Pancreas (tissue), 10 donors: ENCODE results near the gene GLP2R. TPM values are rescaled to one million over a fixed set of nuclear protein-coding genes. Genes with fewer than 3 reads are reported as not detected.

Experiments
- ATAC-seq, 4 donors: fragments of 200-7000 bp; cut with Tn5 transposase; one replicate each; pipeline versions ENCODE4 v1.8.0 to v1.9.1; 2020; ENCODE audit warnings: mild to moderate bottlenecking in 4 of 4, moderate library complexity in 4 of 4
- DNase-seq, 6 donors: peaks; one replicate each; pipeline ENCODE4 v3.0.0-alpha.2; 2020
- FAIRE-seq: peaks from 2 replicates; lab custom pipeline; 2012; peaks lifted over from hg19 to GRCh38; lab: Jason Lieb, UNC
- H3K27ac ChIP-seq, 4 donors: fragments of 200-600 bp; sonication (generic); 1 replicate in 3 of 4; 2 replicates in 1 of 4; pipeline versions ENCODE4 v1.5.0 to v1.8.0; 2020
- H3K27me3 ChIP-seq, 4 donors: fragments of 200-600 bp; one replicate each; pipeline ENCODE4 v1.8.0; 2021
- H3K36me3 ChIP-seq, 3 donors: fragments of 200-600 bp; sonication (generic) in 1 of 3; one replicate each; pipeline versions ENCODE4 v1.5.0 to v1.8.0; 2020 to 2021
- H3K4me1 ChIP-seq, 3 donors: fragments of 200-600 bp; one replicate each; pipeline ENCODE4 v1.8.0; 2021
- H3K4me3 ChIP-seq, 4 donors: fragments of 200-600 bp; sonication (generic) in 2 of 4; one replicate each; pipeline versions ENCODE4 v1.5.0 to v1.8.0; 2020 to 2021
- H3K9me3 ChIP-seq, 4 donors: fragments of 200-600 bp; one replicate each; pipeline ENCODE4 v1.8.0; 2021
- WGBS, 2 donors: extraction: QIAGEN DNeasy Blood & Tissue Kit; methylation state at CpG; one replicate each; pipeline ENCODE4 v1.1.7; 2013; 5-methylcytosine and 5-hydroxymethylcytosine counted together
- intact Hi-C, 3 donors: fragments of 100-400 bp; cut with DNase I; formaldehyde crosslinking; loops; one replicate each; pipeline versions ENCODE4 v1.11.1 to v1.14.2; 2022
- polyA plus RNA-seq, 2 donors: library from polyadenylated mRNA; stranded (reverse); fragments of 200-250 nt; gene quantifications; one replicate each; pipeline ENCODE4 v1.2.3, GENCODE V29; 2013
- total RNA-seq, 6 donors: library from RNA; stranded (reverse); fragmentation: NEBNext Ultra II Directional in 4 of 6; extraction: Animal tissue kit (Norgen Biotek cat#: 25700) in 4 of 6; gene quantifications; one replicate each; pipeline versions ENCODE4 v1.2.1 to v1.2.4, GENCODE V29; 2021 to 2023
- TF ChIP-seq, protein P1 (sequence below), 4 donors: fragments of 200-600 bp; sonication (generic) in 3 of 4; IDR thresholded peaks; one replicate each; pipeline versions ENCODE4 v1.5.0 to v1.8.0; 2021; ENCODE audit warnings: antibody characterized with exemption in 4 of 4
- donor health status: healthy with polysubstance abuse.
- donor health status: DM: no; HTN: no; CAD: no; lungs with moderate emphysema.
- donor health status: DM: no; HTN: no; CAD: no.
- donor health status: control.
- donor health status: control.
- donor health status: Bipolar disorder and iron deficiency.
- donor health status: DM: yes; HTN: yes; CAD: no.
- donor health status: DM: no; HTN: no; CAD: no.
- donor health status: DM: no; HTN: no; CAD: no.
- donor health status: DM: yes; HTN: yes; CAD: no.

Gene GLP2R
- total and polyA plus RNA-seq, 8 donors: 0.39 to 1.7 (median 0.97) TPM

DNA sequence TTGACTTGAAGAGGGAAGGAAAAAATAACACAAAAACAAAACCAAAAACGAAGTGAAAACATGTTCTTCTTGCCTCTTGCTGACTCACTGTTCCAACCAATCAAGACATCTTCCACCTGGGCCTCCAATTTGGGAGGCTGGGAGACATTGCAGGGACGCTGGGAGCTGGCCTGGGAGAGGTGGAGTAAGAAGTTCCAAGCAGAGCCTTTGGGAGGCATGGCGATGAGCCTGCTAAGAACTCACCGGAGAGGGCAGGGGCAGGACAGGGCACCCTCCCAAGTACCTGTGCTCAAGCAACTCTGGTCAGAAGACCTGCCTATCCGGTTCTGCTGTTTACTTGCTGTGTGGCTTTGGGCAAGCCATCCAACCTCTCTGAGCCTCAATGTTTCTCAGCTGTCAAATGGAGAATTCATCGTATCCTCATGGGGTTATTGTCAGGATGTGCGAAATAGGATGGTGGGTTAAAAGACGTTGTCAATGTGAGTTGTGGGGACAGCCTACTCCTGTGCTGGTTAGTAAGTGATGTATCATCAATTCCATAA lies 856 bp upstream of the GLP2R start:
- H3K4me1 ChIP-seq: no peaks in the 10 kb centered on the region
- DNase-seq (no peak), ATAC-seq (no peak), FAIRE-seq (no peak)
- intact Hi-C loops: no loop called here
- no peak overlapping the region for H3K27ac ChIP-seq
- no peaks in the 10 kb centered on the region for H3K36me3 ChIP-seq
- H3K9me3 ChIP-seq: no peaks in the 10 kb centered on the region
- 58 to 68% methylated on average over 8 of the region's 8 CpGs for WGBS, 2 donors
- H3K4me3 ChIP-seq: no peak overlapping the region
- no peaks in the 10 kb centered on the region for H3K27me3 ChIP-seq
- TF ChIP-seq, protein P1, sequence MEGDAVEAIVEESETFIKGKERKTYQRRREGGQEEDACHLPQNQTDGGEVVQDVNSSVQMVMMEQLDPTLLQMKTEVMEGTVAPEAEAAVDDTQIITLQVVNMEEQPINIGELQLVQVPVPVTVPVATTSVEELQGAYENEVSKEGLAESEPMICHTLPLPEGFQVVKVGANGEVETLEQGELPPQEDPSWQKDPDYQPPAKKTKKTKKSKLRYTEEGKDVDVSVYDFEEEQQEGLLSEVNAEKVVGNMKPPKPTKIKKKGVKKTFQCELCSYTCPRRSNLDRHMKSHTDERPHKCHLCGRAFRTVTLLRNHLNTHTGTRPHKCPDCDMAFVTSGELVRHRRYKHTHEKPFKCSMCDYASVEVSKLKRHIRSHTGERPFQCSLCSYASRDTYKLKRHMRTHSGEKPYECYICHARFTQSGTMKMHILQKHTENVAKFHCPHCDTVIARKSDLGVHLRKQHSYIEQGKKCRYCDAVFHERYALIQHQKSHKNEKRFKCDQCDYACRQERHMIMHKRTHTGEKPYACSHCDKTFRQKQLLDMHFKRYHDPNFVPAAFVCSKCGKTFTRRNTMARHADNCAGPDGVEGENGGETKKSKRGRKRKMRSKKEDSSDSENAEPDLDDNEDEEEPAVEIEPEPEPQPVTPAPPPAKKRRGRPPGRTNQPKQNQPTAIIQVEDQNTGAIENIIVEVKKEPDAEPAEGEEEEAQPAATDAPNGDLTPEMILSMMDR (IDR thresholded peaks at IDR 0.05): no peak

DNA sequence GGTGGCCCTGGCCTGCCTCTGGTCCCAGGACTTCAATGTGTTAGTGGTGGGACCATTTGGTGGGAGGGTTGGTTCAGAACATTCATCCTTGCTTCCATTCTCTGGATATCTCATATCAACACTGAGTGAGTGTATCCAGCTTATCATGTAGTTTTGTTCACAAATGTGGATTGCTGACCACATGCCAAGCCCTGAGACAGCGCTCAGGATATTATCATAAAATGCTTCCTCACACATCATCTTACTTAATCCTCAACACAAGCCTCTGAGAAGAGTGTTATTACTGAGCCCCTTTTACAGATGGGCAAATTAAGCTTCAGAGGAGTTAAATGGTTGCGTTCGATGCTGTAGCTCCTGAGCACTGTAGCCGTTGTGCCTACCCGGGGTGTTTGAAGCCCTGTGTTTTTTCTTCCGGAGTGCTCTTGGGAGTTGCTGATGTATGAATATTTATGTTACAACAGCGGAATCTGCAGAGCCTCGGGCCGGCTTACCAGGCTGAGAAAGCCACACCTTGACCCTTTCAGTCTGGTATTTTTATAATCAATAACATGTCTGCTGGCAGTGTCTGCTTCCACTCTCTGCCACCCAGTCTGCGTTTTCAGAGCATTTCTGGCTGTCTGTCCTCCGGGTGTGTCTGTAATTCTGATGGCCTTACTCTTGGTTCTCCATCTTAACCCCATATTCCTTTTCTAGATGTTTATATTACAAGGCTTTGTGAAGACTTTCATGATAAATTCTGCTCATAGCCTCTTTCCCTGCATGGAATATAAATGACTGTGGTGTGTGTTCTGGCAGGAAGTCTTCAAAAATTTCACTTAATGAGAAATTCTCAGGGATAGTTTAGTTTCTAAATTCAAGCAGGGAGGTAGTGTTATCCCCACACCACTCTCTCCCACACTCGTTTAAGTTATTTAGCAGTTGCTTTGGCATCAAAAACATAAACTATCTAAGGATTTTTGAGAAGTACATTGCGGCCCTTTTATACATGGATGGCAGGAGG lies 2.9 kb downstream of the GLP2R start:
- H3K27me3 ChIP-seq: no peaks in the 10 kb centered on the region
- H3K36me3 ChIP-seq: no peaks in the 10 kb centered on the region
- DNase-seq (no peak), FAIRE-seq (no peak), ATAC-seq (no peak)
- no peaks in the 10 kb centered on the region for H3K9me3 ChIP-seq
- TF ChIP-seq, protein P1 (IDR thresholded peaks at IDR 0.05): no peak
- intact Hi-C loops: no loop called here
- no peak overlapping the region for H3K27ac ChIP-seq
- 36 to 38% methylated on average over 13 of the region's 13 CpGs for WGBS, 2 donors
- no peaks in the 10 kb centered on the region for H3K4me1 ChIP-seq
- no peak overlapping the region for H3K4me3 ChIP-seq

DNA sequence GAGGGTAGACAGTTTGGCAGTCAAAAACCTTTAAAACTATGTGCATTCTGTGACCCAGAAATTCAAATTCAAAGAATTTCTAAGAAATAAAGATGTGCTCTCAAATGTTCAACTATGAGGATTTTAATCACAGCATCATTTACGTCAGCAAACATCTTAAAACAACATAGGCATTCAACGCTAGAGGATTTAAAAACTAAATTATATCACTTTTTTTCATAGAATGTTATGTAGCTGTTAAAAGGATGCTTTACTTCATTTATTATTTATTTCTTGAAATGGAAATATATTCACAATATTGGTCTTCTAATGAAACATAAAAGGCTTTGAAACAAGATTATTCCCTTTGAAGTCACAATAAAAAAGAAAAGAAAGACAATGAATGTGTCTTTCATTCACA lies 3.6 kb downstream of the GLP2R start:
- H3K36me3 ChIP-seq: no peaks in the 10 kb centered on the region
- no peak for FAIRE-seq
- no peaks in the 10 kb centered on the region for H3K9me3 ChIP-seq
- H3K4me1 ChIP-seq: no peaks in the 10 kb centered on the region
- DNase-seq: no peak
- no peak overlapping the region for H3K4me3 ChIP-seq
- 59 to 69% methylated on average over 2 of the region's 2 CpGs for WGBS, 2 donors
- intact Hi-C loops: no loop called here
- TF ChIP-seq, protein P1 (IDR thresholded peaks at IDR 0.05): no peak
- no peak overlapping the region for H3K27ac ChIP-seq
- ATAC-seq: no peak
- H3K27me3 ChIP-seq: no peaks in the 10 kb centered on the region

DNA sequence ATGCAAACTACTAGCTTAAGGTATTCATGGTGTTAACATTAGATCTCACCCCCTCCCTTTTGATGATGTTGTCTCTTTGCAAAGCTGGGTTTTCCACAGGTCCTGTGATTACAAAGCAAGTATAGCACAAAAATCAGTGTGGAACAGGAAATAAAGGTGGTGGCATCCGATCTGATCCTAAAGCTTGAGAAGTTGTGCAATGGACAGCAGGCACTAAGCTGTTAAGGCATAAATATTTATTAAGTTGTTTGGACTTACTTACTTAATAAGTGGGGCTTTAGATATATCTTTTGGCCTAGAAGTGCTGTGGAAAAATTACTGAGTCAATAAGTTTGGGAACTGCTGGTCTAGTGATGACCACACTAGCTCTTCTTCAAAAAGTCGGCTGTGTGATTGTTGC lies 5.0 kb downstream of the GLP2R start:
- no peak overlapping the region for H3K27ac ChIP-seq
- no peaks in the 10 kb centered on the region for H3K9me3 ChIP-seq
- no peaks in the 10 kb centered on the region for H3K4me1 ChIP-seq
- ATAC-seq (no peak), DNase-seq (no peak), FAIRE-seq (no peak)
- H3K27me3 ChIP-seq: no peaks in the 10 kb centered on the region
- intact Hi-C loops: no loop called here
- no peak overlapping the region for H3K4me3 ChIP-seq
- WGBS, 2 donors: 54 to 76% methylated on average over 2 of the region's 2 CpGs
- H3K36me3 ChIP-seq: no peaks in the 10 kb centered on the region
- TF ChIP-seq, protein P1 (IDR thresholded peaks at IDR 0.05): no peak

DNA sequence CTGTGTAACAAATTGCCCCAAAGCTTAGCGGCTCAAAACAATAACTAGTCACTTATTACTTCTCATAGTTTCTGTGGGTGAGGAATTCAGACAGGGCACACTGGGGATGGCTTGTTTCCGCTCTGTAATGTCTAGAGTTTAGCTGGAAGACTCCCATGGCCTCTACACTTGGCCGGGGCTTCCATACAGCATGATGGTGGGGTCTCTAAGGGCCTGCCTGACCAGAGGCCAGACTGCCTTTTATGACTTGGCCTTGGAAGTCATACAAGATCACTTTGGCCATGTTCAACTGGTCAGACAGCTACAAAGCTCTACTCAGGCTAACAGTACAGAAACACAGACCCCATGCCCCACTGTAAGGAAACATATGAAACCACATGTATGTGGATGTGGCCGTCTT lies 8.2 kb downstream of the GLP2R start:
- FAIRE-seq: no peak
- ATAC-seq: no peak

More for the DNA sequence above, 8.2 kb downstream of the GLP2R start:
- WGBS, 2 donors: 81 to 87% methylated on average over 4 of the region's 4 CpGs
- Histone ChIP-seq H3K27me3 (no peaks in the 10 kb centered on the region), H3K27ac (no peak overlapping the region), H3K36me3 (no peaks in the 10 kb centered on the region), H3K4me3 (no peak overlapping the region), H3K4me1 (no peaks in the 10 kb centered on the region), H3K9me3 (no peaks in the 10 kb centered on the region)
- TF ChIP-seq, protein P1 (IDR thresholded peaks at IDR 0.05): no peak
- DNase-seq: no peak
- intact Hi-C loops: no loop called here
